GM12878 (cell line): ENCODE data around the gene ITGA5.

Source experiments
- BACH1 ChIP-seq: fragments of 450-650 bp; IDR thresholded peaks from 2 replicates; pipeline ENCODE4 v1.6.1; 2017; ENCODE audit warnings: mild to moderate bottlenecking, borderline replicate concordance
- CEBPB ChIP-seq, 2 experiments: fragments of 150-350 bp in 1 of 2; IDR thresholded peaks; 2 replicates each; pipeline ENCODE4 v1.6.1; 2012 to 2014; ENCODE audit warnings: low read depth in 2 of 2, low read length in 2 of 2, borderline replicate concordance in 1 of 2, inconsistent platforms in 1 of 2
- DPF2 ChIP-seq: fragments of 450-650 bp; IDR thresholded peaks from 2 replicates; pipeline ENCODE4 v1.6.1; 2017; ENCODE audit warnings: mild to moderate bottlenecking
- ELK1 ChIP-seq: IDR thresholded peaks from 2 replicates; pipeline ENCODE4 v1.6.1; 2012; ENCODE audit warnings: low read depth, low read length, improper control_type of control experiment
- GABPA ChIP-seq: IDR thresholded peaks from 2 replicates; pipeline ENCODE4 v1.6.1; 2014; ENCODE audit warnings: antibody characterized with exemption, low read depth, mild to moderate bottlenecking, inconsistent platforms
- MTA3 ChIP-seq: IDR thresholded peaks from 2 replicates; pipeline ENCODE4 v1.6.1; 2012; ENCODE audit warnings: low read length, inconsistent platforms, borderline replicate concordance
- POLR2A ChIP-seq: IDR thresholded peaks from 2 replicates; pipeline ENCODE4 v1.6.1; 2011; ENCODE audit warnings: low read depth, mild to moderate bottlenecking, low read length
- RAD21 ChIP-seq: IDR thresholded peaks from 2 replicates; pipeline ENCODE4 v1.6.1; 2011; ENCODE audit warnings: mild to moderate bottlenecking, low read depth, low read length, moderate library complexity; ENCODE audit not compliant: insufficient read depth
- SREBF2 ChIP-seq: IDR thresholded peaks from 2 replicates; pipeline ENCODE4 v1.6.1; 2012; ENCODE audit warnings: mild to moderate bottlenecking, low read length
- SRF ChIP-seq, 2 experiments: IDR thresholded peaks; 2 replicates each; pipeline ENCODE4 v1.6.1; 2011; ENCODE audit warnings: low read depth in 2 of 2, low read length in 2 of 2, mild to moderate bottlenecking in 1 of 2, moderate library complexity in 1 of 2
- SUZ12 ChIP-seq: fragments of 200-600 bp; sonication (generic); IDR thresholded peaks from one replicate; pipeline ENCODE4 v1.6.1; 2018; ENCODE audit warnings: antibody characterized with exemption, mild to moderate bottlenecking; ENCODE audit not compliant: unreplicated experiment
- TCF7 ChIP-seq: IDR thresholded peaks from 2 replicates; pipeline ENCODE4 v1.6.1; 2014; ENCODE audit warnings: antibody characterized with exemption, borderline replicate concordance
- TF ChIP-seq, protein P1 (sequence below), 3 experiments: IDR thresholded peaks in 2 of 3; conservative IDR thresholded peaks in 1 of 3; 2 replicates each; pipeline ENCODE4 v1.5.1; 2011; ENCODE audit warnings: low read depth in 3 of 3, low read length in 3 of 3, mild to moderate bottlenecking in 3 of 3, control low read depth in 2 of 3, moderate library complexity in 2 of 3, inconsistent platforms in 1 of 3, mixed read lengths in 1 of 3; ENCODE audit not compliant: control insufficient read depth in 2 of 3, insufficient read depth in 1 of 3; ENCODE audit errors: extremely low read depth in 1 of 3
- TF ChIP-seq, protein P2 (sequence below): IDR thresholded peaks from 2 replicates; pipeline ENCODE4 v1.6.1; 2011; ENCODE audit warnings: low read depth, mild to moderate bottlenecking, low read length, moderate library complexity, borderline replicate concordance; ENCODE audit errors: extremely low read depth

DNA sequence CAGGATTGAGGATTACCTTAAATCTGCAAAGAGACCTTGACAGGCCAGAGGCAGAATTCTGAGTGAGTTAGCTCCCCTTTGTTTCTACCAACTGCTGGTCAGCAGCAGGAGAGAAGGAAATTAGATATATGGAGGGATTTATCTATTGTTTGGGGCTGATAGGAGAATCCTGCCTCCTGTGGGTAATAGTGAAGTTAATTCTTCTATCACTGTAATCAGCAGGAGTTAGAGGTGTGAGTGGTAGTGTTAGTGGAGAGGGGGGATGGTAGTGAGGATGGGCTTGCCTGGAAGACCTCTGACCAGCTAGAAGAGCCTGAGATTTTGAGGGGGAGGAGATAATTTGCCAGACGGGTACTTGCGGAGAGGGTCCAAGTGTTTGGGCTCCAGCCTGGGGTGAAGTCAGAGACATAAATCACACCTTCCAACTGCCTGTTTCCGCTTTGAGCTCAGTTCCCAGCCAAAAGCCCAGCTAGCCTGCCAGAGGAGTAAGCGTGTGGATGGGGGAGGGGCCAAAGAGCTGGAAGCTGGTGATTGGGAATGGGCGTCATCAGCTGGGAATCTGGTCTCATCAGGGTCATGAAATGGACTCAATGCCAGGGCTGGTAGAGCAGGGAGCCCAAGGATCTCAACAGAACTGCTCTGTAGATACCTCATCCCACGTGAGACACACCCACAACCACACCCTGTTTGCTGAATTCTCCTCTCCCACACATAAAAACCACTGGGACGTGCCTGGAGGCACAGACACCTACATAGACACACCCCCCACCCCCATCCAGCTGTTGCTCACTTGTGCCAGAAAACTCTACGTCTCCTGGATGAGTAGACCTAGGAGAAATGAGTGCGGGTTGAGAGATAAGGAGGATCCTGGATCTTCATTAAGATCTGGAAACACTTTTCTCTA is 13.1 kb upstream of the ITGA5 start:
- TF ChIP-seq CEBPB (IDR thresholded peaks at IDR 0.05; ENCODE audit: borderline replicate concordance in 1 of 2, low read depth in 2 of 2, low read length in 2 of 2) = no peak
- no peak for TF ChIP-seq RAD21
- TF ChIP-seq POLR2A = no peak
- TF ChIP-seq, protein P1, sequence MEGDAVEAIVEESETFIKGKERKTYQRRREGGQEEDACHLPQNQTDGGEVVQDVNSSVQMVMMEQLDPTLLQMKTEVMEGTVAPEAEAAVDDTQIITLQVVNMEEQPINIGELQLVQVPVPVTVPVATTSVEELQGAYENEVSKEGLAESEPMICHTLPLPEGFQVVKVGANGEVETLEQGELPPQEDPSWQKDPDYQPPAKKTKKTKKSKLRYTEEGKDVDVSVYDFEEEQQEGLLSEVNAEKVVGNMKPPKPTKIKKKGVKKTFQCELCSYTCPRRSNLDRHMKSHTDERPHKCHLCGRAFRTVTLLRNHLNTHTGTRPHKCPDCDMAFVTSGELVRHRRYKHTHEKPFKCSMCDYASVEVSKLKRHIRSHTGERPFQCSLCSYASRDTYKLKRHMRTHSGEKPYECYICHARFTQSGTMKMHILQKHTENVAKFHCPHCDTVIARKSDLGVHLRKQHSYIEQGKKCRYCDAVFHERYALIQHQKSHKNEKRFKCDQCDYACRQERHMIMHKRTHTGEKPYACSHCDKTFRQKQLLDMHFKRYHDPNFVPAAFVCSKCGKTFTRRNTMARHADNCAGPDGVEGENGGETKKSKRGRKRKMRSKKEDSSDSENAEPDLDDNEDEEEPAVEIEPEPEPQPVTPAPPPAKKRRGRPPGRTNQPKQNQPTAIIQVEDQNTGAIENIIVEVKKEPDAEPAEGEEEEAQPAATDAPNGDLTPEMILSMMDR (IDR thresholded peaks at IDR 0.05 in 2 of 3, conservative IDR thresholded peaks at IDR 0.05 in 1 of 3; ENCODE audit: control insufficient read depth in 2 of 3, extremely low read depth in 1 of 3, insufficient read depth in 1 of 3, low read depth in 3 of 3, low read length in 3 of 3) = no peak
- TF ChIP-seq, protein P2, sequence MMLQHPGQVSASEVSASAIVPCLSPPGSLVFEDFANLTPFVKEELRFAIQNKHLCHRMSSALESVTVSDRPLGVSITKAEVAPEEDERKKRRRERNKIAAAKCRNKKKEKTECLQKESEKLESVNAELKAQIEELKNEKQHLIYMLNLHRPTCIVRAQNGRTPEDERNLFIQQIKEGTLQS = no peak
- no peak for TF ChIP-seq BACH1
- no peak for TF ChIP-seq SUZ12
- no peak for TF ChIP-seq TCF7
- TF ChIP-seq ELK1 = no peak
- TF ChIP-seq SREBF2 = no peak
- no peak for TF ChIP-seq SRF (IDR thresholded peaks at IDR 0.05; ENCODE audit: low read depth in 2 of 2, low read length in 2 of 2)
- no peak for TF ChIP-seq MTA3
- TF ChIP-seq GABPA = no peak
- TF ChIP-seq DPF2 = no peak
